ENCODE measurements around the gene TOMM20.

DNA sequence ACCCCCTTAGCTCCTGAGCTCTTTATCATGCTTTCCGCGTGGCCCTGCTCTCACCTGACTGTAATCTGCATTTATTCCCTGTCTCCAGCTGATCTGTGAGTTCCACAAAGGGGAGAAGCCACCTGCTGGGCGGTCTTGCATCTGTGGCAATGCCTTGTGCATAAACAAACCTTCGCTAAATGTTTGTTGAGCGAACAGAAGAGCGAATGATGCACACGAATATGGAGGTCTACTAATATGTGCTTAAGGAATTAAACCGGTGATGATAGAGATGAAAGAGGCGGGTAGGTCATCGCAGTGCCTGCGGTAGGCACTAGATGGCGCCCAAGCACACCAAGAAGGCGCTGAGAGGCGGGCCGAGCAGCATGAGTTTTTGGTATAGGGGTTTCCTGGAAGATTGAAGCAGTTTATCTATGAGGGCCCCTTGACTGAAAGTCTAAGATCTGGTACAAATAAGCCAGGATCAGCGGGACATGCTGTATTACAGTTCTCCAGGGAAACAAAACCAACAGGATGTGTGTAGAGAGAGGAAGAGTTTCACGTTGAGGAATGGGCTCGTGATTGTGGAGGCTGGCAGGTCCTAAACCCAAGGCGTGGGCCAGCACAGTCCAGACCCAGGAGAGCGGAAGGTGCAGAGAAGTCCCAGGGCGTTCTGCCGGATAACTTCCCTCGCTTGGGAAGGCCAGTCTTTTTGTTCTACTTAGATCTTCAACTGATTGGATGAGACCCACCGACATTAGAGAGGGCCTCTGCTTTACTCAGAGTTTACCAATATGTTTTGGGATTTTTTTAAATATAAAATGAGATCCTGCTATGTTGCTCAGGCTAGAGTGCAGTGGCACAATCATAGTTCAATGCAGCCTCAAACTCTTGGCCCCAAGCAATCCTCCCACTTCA is 34.7 kb downstream of the TOMM20 start:
- TF ChIP-seq, protein P1, sequence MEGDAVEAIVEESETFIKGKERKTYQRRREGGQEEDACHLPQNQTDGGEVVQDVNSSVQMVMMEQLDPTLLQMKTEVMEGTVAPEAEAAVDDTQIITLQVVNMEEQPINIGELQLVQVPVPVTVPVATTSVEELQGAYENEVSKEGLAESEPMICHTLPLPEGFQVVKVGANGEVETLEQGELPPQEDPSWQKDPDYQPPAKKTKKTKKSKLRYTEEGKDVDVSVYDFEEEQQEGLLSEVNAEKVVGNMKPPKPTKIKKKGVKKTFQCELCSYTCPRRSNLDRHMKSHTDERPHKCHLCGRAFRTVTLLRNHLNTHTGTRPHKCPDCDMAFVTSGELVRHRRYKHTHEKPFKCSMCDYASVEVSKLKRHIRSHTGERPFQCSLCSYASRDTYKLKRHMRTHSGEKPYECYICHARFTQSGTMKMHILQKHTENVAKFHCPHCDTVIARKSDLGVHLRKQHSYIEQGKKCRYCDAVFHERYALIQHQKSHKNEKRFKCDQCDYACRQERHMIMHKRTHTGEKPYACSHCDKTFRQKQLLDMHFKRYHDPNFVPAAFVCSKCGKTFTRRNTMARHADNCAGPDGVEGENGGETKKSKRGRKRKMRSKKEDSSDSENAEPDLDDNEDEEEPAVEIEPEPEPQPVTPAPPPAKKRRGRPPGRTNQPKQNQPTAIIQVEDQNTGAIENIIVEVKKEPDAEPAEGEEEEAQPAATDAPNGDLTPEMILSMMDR (conservative IDR thresholded peaks at IDR 0.05 in 1 of 2, IDR thresholded peaks at IDR 0.05 in 1 of 2; ENCODE audit: extremely low read depth in 1 of 2, insufficient read depth in 1 of 2, low read depth in 1 of 2, low read length in 2 of 2): peak; percentile 90 to 92
- no peak for TF ChIP-seq EZH2 (IDR thresholded peaks at IDR 0.05; ENCODE audit: borderline replicate concordance, low read length)

Measured in mammary epithelial cell (primary cell).